Muscle of leg (tissue), 11 donors: Measurements from ENCODE around the gene SLC9A3. TPM values are rescaled to one million over a fixed set of nuclear protein-coding genes. Genes with fewer than 3 reads are reported as not detected.

Experiments
- DNase-seq: peaks from one replicate; pipeline ENCODE4 v3.0.0; 2013
- H3K27ac ChIP-seq: one replicate; pipeline ENCODE4 v1.5.1; 2013; ENCODE audit warnings: mild to moderate bottlenecking, low read length, control low read depth
- H3K27me3 ChIP-seq: one replicate; pipeline ENCODE4 v1.6.1; 2013; ENCODE audit warnings: low read length; ENCODE audit not compliant: control insufficient read depth, insufficient read depth
- H3K36me3 ChIP-seq: one replicate; pipeline ENCODE4 v1.6.1; 2013; ENCODE audit warnings: low read length; ENCODE audit not compliant: control insufficient read depth, insufficient read depth
- H3K4me1 ChIP-seq: one replicate; pipeline ENCODE4 v1.6.1; 2013; ENCODE audit warnings: low read length; ENCODE audit not compliant: control insufficient read depth, insufficient read depth
- H3K4me3 ChIP-seq: one replicate; pipeline ENCODE4 v1.5.1; 2013; ENCODE audit warnings: low read length, control low read depth
- H3K9me3 ChIP-seq: replicated peaks from 2 replicates; pipeline ENCODE4 v1.6.1; 2013; ENCODE audit warnings: low read depth, low read length; ENCODE audit not compliant: control insufficient read depth
- WGBS: methylation state at CpG from one replicate; pipeline ENCODE4 v1.1.5; 2013; ENCODE audit warnings: missing lambda C conversion rate; ENCODE audit not compliant: insufficient coverage; 5-methylcytosine and 5-hydroxymethylcytosine counted together
- polyA plus RNA-seq, 8 donors: library from polyadenylated mRNA; unstranded; fragments of 120-200 nt; gene quantifications; one replicate each; pipeline versions ENCODE4 v1.2.1 to v1.2.3, GENCODE V29; 2013; ENCODE audit warnings: inconsistent platforms in 1 of 8, low replicate concordance in 1 of 8; ENCODE audit not compliant: insufficient read length in 8 of 8, insufficient read depth in 1 of 8
- total RNA-seq: library from RNA; stranded (reverse); fragments of 120-200 nt; gene quantifications from one replicate; pipeline ENCODE4 v1.2.4, GENCODE V29; 2013

The SLC9A3 gene
- total and polyA plus RNA-seq, 9 donors: 1.2 to 8.2 (median 2.4) TPM

DNA sequence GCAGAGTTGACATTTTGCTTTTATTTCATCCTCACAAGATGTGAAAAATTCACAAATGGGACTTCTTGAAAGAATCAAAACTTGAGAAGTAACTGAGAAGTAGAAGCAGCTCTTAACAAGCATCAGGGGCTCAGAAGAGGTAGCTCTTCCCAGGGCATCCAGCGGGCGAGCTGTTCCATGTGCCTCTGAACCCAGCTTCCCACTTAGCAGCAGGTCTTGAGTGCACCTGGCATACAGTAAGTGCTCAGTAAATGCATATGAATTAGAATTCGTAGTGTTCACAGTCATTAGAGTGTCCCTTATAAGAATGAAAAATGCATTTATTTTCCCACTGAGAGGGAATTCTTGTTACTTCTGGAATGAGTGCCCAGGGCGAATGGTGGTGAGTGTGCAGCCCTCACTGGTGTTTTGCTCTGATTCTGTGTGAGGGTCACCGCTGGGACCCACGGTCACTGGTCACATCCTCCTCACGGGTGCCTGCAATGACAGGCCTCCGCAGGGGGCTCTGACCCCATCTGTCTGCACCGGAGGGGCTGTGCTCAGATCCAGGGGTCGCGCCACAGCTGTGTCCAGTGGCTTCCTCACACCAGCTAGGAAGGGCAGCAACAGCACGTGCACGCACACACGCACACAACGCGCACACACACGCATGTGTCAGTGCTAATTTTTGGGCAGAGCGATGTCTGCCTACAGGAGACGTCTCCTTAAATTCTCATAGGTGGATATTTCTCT, 54.3 kb downstream of the SLC9A3 start:
- peaks cover 19% of the 10 kb centered on the region for H3K4me1 ChIP-seq
- DNase-seq: no peak
- no peak overlapping the region for H3K27ac ChIP-seq
- 88% methylated on average over 9 of the region's 19 CpGs for WGBS
- H3K4me3 ChIP-seq: no peak overlapping the region
- H3K27me3 ChIP-seq: peaks cover 2% of the 10 kb centered on the region
- no peaks in the 10 kb centered on the region for H3K9me3 ChIP-seq
- peaks cover 46% of the 10 kb centered on the region for H3K36me3 ChIP-seq

DNA sequence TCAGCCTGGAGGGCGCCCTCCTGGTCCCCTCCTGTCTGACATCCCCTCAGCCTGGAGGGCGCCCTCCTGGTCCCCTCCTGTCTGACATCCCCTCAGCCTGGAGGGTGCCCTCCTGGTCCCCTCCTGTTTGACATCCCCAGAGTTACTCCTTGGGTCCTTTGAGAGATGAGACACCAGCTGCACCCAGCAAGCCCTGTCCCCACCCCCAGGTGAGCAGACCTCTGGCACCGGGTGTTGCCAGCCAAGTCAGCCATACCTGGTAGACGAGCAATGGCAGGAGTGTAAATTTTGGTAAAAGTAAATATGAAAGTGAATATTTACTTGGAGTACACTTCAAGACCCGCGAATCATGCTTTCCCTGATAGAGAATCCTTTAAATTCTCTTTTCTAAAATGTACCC, 55.8 kb downstream of the SLC9A3 start:
- DNase-seq: no peak
- WGBS: no CpG with 5 or more reads among the region's 6 CpGs
- H3K27me3 ChIP-seq: no peaks in the 10 kb centered on the region
- H3K36me3 ChIP-seq: peaks cover 58% of the 10 kb centered on the region
- peaks cover 13% of the 10 kb centered on the region for H3K4me1 ChIP-seq
- H3K4me3 ChIP-seq: no peak overlapping the region
- H3K27ac ChIP-seq: no peak overlapping the region
- no peaks in the 10 kb centered on the region for H3K9me3 ChIP-seq

DNA sequence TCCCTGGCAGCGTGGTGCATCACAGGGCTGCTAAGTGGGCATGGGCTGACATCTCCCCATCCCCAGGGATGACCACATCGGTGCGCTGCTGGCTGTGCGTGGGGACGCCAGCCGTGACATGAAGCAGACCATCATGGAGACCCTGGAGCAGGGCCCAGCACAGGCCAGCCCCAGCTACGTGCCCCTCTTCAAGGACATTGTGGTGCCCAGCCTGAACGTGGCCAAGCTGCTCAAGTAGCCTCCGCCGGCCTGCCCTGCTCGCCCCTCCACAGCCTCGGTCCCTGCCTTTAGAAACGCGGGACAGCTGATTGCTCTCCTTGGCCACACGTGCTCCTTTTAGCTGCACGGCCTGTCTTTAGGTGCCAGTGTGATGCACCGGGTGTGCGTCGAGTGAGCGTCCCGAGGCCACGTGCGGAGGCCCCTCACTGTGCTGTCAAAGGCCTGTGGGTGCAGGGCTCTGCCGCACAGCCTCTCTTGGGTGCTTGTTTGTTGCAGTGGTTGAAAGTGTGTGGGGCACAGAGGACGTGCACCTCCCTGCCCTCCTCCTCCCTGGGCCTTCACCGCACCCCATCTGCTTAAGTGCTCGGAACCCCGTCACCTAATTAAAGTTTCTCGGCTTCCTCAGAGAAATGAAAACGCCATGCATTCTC, 57.5 kb downstream of the SLC9A3 start:
- DNase-seq: no peak
- Histone ChIP-seq H3K9me3 (no peaks in the 10 kb centered on the region), H3K4me3 (no peak overlapping the region), H3K4me1 (peaks cover 7% of the 10 kb centered on the region), H3K27me3 (no peaks in the 10 kb centered on the region), H3K27ac (no peak overlapping the region), H3K36me3 (peaks cover 70% of the 10 kb centered on the region)
- whole genome bisulfite sequencing: 91% methylated on average over 26 of the region's 30 CpGs

DNA sequence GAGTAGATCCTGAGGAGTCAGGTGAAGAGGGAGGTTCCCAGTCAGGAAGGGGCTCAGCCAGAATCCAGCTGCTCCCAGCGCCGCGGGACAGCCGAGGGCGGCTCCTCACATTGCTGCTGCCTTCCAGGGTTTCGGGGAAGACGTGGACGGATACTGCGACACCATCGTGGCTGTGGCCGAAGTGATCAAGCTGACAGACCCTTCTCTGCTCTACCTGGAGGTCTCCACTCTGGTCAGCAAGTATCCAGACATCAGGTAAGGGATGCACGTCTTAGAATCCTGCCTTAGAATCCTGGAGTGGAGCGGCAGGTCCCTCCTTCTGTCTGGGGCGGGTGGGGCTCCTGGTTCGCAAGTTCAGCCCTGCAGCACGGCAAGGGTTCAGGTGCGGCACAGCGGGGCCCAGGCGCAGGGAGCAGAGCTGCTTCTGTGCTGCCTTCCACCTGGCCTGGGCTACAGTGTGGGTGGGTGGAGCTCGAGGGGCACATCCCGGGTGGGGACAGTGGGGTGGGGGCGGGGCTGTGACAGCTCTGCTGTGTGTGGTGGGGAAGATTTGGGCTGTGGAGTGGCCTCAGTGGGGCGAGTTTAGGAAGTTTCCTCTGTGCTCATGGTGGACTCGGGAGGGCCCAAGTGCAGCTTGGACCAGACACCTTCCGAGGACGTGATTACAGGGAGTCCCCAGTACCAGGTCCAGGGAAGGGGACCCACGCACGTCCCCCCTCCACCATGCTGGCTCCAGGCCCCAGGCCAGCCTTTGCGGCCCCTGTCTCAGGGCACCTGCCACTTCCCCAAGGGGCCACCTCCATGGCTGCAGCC, 58.5 kb downstream of the SLC9A3 start:
- no peak for DNase-seq
- Histone ChIP-seq H3K4me1 (no peaks in the 10 kb centered on the region), H3K27me3 (no peaks in the 10 kb centered on the region), H3K27ac (no peak overlapping the region), H3K9me3 (no peaks in the 10 kb centered on the region), H3K36me3 (peaks cover 66% of the 10 kb centered on the region), H3K4me3 (no peak overlapping the region)
- 90% methylated on average over 25 of the region's 29 CpGs for WGBS

DNA sequence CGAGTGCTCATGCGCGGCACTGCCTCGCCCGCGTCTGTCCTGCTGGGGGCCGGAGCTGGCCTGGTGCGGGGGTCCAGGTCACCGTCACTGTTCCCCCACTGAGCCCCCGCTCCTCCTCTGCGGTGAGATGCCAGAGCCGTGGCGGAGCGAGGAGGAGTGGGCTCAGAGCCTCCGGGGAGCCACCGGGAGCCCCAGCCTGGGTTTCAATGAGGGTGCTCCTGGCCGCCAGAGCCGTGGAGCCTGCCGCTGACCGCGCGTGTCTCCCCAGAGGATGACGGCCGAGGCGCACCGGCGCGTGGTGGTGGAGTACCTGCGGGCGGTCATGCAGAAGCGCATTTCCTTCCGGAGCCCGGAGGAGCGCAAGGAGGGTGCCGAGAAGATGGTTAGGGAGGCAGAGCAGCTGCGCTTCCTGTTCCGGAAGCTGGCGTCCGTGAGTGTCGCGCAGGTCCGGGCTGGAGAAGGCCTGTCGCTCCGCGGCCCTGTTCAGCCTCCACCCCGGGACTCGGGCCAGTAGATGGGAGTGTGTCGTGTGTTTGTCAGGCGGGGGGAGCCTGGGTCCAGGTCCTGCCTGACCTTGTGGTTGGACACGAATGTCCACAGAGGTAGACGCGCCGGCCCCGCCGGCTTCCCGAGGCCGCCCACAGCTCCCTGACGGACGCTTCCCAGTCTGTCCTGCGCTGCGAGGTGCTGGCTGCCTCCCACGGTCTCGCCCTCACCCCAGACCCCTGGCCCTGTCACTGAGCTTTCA, 59.2 kb downstream of the SLC9A3 start:
- H3K27me3 ChIP-seq: no peaks in the 10 kb centered on the region
- H3K4me3 ChIP-seq: no peak overlapping the region
- no peak for DNase-seq
- no peak overlapping the region for H3K27ac ChIP-seq
- H3K9me3 ChIP-seq: no peaks in the 10 kb centered on the region
- H3K4me1 ChIP-seq: no peaks in the 10 kb centered on the region
- WGBS: 97% methylated on average over 54 of the region's 63 CpGs
- peaks cover 70% of the 10 kb centered on the region for H3K36me3 ChIP-seq

DNA sequence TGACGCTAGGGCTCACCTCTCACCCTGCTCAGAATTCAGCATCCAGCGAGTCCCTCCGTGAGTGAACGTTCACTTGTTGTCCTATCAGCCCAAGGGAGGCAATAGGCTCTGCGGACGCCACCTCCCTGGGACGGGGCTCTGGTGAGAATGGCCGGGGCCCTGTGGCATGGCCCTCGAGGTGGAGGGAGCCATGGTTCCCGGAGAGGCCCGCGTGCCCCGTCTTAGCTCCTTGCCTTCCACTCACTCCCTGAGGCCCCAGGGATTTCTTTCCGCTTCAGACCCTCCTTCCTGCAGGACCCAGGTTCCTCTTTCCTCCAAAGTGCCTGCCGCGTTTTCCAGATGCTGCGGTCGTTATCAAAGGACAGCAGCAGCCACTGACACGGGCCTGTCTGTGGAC, 59.8 kb downstream of the SLC9A3 start:
- Histone ChIP-seq H3K27ac (no peak overlapping the region), H3K9me3 (no peaks in the 10 kb centered on the region), H3K4me3 (no peak overlapping the region), H3K36me3 (peaks cover 71% of the 10 kb centered on the region), H3K27me3 (no peaks in the 10 kb centered on the region), H3K4me1 (no peaks in the 10 kb centered on the region)
- no peak for DNase-seq
- WGBS: 90% methylated on average over 19 of the region's 19 CpGs

DNA sequence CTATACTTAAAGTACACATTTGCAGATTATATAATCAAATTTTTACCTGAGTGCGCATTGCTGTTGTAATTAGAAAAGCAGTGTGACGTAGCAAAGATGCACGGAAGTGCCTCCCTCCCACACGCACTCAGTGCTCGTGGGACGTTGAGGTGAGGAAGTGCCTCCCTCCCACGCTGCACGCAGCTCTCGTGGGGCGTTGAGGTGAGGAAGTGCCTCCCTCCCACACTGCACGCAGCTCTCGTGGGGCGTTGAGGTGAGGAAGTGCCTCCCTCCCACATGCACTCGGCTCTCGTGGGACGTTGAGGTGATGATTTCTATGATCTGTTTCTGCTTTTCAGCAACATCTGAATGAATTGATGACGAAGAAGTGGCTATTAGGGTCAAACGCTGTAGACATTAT, 60.3 kb downstream of the SLC9A3 start:
- Histone ChIP-seq H3K27ac (no peak overlapping the region), H3K36me3 (peaks cover 70% of the 10 kb centered on the region), H3K4me1 (no peaks in the 10 kb centered on the region), H3K9me3 (no peaks in the 10 kb centered on the region), H3K4me3 (no peak overlapping the region), H3K27me3 (no peaks in the 10 kb centered on the region)
- 77% methylated on average over 11 of the region's 18 CpGs for WGBS
- DNase-seq: no peak

DNA sequence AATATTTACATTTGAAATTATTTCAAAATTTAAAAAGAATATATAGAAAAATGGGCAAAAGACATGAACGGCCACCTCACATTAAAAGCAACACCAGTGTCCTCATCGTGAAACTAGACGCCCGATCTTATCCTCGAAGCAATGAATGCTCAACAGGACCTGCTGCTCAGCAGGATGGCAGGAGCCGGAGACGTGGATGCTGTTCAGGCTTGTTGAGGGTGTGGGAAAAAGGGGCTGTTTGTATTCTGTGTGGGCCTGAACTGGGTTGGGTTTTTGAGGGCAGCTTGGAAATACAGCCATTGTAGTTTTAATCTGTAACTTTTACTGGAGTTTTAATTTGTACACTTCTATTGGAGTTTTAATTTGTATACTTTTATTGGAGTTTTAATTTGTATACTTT, 60.9 kb downstream of the SLC9A3 start:
- peaks cover 73% of the 10 kb centered on the region for H3K36me3 ChIP-seq
- no peak overlapping the region for H3K27ac ChIP-seq
- H3K9me3 ChIP-seq: no peaks in the 10 kb centered on the region
- no peak for DNase-seq
- H3K4me3 ChIP-seq: no peak overlapping the region
- no peaks in the 10 kb centered on the region for H3K27me3 ChIP-seq
- WGBS: 90% methylated on average over 2 of the region's 7 CpGs
- no peaks in the 10 kb centered on the region for H3K4me1 ChIP-seq

DNA sequence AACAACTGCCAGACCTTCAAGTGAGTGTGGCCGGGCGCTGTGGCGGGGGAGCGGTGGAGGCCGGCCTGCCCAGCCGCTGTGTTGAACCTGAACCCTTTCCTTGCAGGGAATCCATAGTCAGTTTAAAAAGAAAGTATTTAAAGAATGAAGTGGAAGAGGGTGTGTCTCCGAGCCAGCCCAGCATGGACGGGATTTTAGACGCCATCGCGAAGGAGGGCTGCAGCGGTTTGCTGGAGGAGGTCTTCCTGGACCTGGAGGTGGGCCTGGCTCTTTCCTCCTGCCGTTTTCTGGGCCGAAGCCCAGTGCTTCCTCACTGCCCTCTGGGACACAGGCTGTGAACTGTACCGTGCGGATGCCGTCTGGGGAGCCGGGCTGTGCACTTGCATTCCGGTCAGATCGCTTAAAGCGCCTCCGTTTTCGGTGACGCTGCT, 62.2 kb downstream of the SLC9A3 start:
- H3K27ac ChIP-seq: no peak overlapping the region
- H3K4me1 ChIP-seq: no peaks in the 10 kb centered on the region
- H3K9me3 ChIP-seq: no peaks in the 10 kb centered on the region
- peaks cover 81% of the 10 kb centered on the region for H3K36me3 ChIP-seq
- H3K27me3 ChIP-seq: no peaks in the 10 kb centered on the region
- H3K4me3 ChIP-seq: no peak overlapping the region
- DNase-seq: no peak
- WGBS: 92% methylated on average over 16 of the region's 24 CpGs

DNA sequence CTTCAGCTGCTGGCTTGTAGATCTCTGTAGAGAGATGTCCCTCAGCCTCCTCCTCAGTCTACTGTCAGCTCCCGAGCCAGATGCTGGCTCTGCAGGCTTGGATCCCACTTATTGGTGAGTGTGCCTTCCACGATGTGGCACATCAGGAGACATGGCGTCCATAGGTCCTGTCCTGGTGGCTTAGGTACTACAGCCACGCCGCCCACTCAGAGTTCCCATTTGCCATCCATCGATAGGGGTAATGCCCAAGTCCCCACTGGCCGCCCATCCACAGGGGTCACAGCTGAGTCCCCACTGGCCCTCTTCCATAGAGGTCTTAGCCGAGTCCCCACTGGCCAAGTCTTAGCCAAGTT, 64.0 kb downstream of the SLC9A3 start:
- Histone ChIP-seq H3K4me3 (no peak overlapping the region), H3K27me3 (no peaks in the 10 kb centered on the region), H3K4me1 (no peaks in the 10 kb centered on the region), H3K9me3 (no peaks in the 10 kb centered on the region), H3K27ac (no peak overlapping the region), H3K36me3 (peaks cover 73% of the 10 kb centered on the region)
- 97% methylated on average over 8 of the region's 8 CpGs for WGBS
- DNase-seq: no peak
